Measurements from ENCODE around the gene BIVM.

- TF ChIP-seq CTCF (IDR thresholded peaks at IDR 0.05; ENCODE audit: insufficient read depth, low read depth, low read length) = no peak
- no peak for TF ChIP-seq EZH2 (IDR thresholded peaks at IDR 0.05; ENCODE audit: insufficient read depth, low read length)
Observed at GRCh38 chr13:102877303-102877702, 78.4 kb downstream of the BIVM start.
